ENCODE results near the gene OR4Q3.
"Not testable (repeated sequence)": the region's sequence is repeated elsewhere in the genome, so short reads cannot be mapped to it uniquely, and the experiment has no call there.

Gene OR4Q3
- 0 to 0.55 (median 0) reads per million in 17 experiments for total RNA-seq

DNA sequence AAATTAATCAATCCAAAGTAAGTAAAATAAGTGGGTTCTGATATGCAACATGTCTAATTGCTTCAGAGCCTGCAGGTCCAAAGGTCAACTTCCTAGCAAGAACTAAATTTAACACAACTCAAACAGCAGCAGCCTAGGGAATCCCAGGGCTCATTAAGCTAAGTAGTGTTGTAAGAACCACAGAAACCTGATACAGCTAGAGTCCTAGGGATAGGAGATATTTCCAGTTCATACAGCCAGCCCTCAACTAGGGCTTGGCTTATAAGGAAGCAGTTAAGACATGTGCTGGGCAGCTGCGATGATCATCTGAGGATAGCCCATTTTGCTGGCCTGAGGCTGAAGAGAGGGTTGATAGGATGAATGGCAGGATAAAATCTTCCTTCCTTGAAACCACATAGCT is at the start of gene OR4Q3:
Gene OR4Q3, plus strand, starts transcription at position 316 of the 400 bp plus-strand sequence.
- DNase-seq: no peak

- DNase-seq: no peak
These were observed 14.0 kb upstream of the OR4Q3 start for GRCh38 chr14:19729359-19729758.

- DNase-seq: no peak
These were observed 13.6 kb upstream of the OR4Q3 start for GRCh38 chr14:19729763-19730162.

DNA sequence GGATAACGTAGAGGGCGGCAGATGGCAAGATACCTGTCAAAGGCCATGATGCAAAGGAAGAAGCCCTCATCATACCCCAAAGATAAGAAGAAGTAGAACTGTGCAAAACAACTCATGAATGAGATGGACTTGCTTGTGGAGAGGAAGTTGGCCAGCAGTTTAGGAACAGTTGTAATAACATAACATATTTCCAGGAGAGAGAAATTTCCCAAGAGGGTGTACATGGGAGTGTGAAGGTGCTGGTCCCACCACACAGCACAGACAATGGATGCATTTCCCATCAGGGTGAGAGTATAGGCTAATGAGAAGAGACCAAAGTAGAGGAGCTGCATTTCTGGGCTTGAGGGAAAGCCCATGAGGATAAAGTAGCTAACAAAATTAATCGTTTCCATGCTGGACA is 9.5 kb upstream of the OR4Q3 start:
- DNase-seq: not testable (repeated sequence)

- DNase-seq: not testable (repeated sequence)
These were observed 8.9 kb downstream of the OR4Q3 start for GRCh38 chr14:19752316-19752715.

GRCh38 chr14:19754172-19754571 is 10.8 kb downstream of the OR4Q3 start:
- DNase-seq: no peak

DNA sequence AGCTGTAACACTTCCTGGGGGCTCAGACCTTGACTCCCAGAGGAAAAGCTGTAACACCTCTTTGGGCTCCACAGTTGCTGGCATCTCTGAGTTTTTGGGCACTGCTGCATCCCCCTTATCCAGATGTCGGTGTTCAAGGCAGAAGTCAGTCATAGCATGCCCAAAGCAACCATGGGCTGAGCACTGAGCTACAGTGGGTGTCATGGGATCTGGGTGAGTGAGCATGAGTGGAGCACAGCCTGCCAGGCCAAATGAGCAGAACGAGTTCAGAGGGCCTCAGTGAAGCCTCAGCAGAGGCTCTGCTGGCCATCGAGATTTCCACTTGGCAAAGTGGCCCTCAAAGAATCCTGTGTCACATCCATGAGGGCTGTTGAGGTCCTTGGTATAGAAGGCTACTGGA is 28.1 kb downstream of the OR4Q3 start:
- not testable (repeated sequence) for DNase-seq

GRCh38 chr14:19771895-19772430 is 28.6 kb downstream of the OR4Q3 start:
- DNase-seq: peak in 3 of 4 experiments; percentile 5 to 16 (median 8)

- peak in 2 of 4 experiments; percentile 14 for DNase-seq
These were observed 29.1 kb downstream of the OR4Q3 start for GRCh38 chr14:19772454-19772853.

- DNase-seq: not testable (repeated sequence)
These were observed 29.8 kb downstream of the OR4Q3 start, which contains the start of gene OR4M1 for GRCh38 chr14:19773204-19773603. OR4M1 (plus strand) TSS chr14:19773504; CDS start chr14:19780323, 6,819 bp downstream.

DNA sequence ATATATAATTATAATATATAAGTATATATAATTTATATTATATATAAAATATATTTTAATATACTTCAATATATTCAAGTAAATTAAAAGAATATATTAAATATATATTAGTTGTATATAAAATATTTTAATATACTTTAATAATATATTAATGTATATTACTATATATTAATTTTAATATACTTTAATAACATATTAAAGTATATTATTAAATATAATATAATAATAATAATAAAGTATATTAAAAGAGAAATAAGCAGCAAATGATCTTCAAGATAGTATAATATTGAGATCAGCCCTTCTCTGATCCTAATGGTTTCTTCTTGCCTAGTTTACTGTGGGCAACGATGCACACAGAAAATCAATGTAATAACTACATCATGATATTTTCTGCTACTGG is 32.2 kb downstream of the OR4Q3 start:
- no peak for DNase-seq

DNA sequence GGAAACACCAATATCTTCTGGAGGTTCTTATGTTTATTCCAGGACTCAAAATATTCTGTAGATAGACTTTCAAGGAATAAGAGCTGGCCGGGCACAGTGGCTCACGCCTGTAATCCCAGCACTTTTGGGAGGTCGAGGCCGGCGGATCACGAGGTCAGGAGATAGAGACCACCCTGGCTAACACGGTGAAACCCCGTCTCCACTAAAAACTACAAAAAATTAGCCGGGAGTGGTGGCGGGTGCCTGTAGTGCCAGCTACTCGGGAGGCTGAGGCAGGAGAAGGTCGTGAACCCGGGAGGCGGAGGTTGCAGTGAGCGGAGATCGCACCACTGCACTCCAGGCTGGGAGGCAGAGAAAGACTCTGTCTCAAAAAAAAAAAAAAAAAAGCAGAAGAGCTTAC is 42.5 kb downstream of the OR4Q3 start:
- DNase-seq: not testable (repeated sequence)

DNA sequence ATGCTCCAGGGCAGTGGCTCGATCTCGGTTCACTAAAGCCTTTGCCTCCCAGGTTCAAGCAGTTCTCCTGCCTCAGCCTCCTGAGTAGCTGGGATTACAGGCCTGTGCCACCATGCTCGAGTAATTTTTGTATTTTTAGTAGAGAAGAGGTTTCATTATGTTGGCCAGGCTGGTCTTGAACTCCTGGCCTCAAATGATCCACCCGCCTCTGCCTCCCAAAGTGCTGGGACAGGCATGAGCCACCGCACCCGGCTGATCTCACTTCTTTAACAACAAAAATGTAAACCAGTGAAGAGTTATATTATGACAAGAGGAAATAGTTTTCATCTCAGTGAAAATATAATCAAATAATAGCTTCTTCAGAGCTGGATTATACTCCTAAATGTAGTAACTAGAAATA is 43.9 kb downstream of the OR4Q3 start:
- DNase-seq: not testable (repeated sequence)

DNA sequence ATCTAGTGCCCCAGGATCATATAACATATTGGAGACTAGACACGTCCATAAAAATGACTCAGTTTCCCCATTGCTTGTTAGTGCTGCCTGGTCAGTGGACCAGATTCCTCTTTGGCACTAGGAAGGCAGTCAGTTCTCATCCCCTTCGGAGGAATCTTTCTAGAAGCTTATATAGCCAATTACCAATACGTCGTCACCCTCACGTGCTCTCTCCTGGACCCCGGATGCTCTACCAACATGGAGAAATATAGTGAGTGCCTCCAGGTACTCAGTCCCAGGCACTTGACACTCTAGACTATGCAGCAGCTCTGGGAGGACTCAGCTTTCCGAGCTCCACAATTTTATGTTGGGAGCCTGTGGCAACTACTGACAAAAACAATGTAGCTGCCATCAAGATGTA is 44.8 kb downstream of the OR4Q3 start:
- DNase-seq: not testable (repeated sequence)

- not testable (repeated sequence) for DNase-seq
These were observed 53.2 kb downstream of the OR4Q3 start for GRCh38 chr14:19796520-19797108.

Measured in suppressor macrophage (primary cell).